K562 (cell line): ENCODE results near the gene WSCD2. TPM values are rescaled to one million over a fixed set of nuclear protein-coding genes. Genes with fewer than 3 reads are reported as not detected.

ENCODE experiments used
- BRF2 ChIP-seq: IDR thresholded peaks from 3 replicates; pipeline ENCODE4 v1.6.1; 2011; ENCODE audit warnings: borderline replicate concordance, mild to moderate bottlenecking; ENCODE audit not compliant: insufficient read length, insufficient read depth
- CREM ChIP-seq: IDR thresholded peaks from 2 replicates; pipeline ENCODE4 v1.6.1; 2014; ENCODE audit warnings: antibody characterized with exemption, low read depth
- CXXC5 ChIP-seq: fragments of 250-450 bp; sonication (Bioruptor Pico); IDR thresholded peaks from 2 replicates; pipeline ENCODE4 v1.8.0; 2022; ENCODE audit warnings: inconsistent platforms, mild to moderate bottlenecking, moderate library complexity
- ETS1 ChIP-seq: conservative IDR thresholded peaks from 2 replicates; pipeline ENCODE4 v1.6.1; 2011; ENCODE audit warnings: low read depth, mild to moderate bottlenecking, low read length; ENCODE audit not compliant: control insufficient read depth
- HDAC2 ChIP-seq: fragments of 450-650 bp; IDR thresholded peaks from 2 replicates; pipeline ENCODE4 v1.6.1; 2016; ENCODE audit warnings: mild to moderate bottlenecking
- HDAC8 ChIP-seq: fragments of 450-650 bp; IDR thresholded peaks from 2 replicates; pipeline ENCODE4 v1.6.1; 2016; ENCODE audit warnings: mild to moderate bottlenecking, missing genetic modification characterization, moderate library complexity, missing compliant biosample characterization
- L3MBTL2 ChIP-seq: fragments of 450-650 bp; IDR thresholded peaks from 2 replicates; pipeline ENCODE4 v1.6.1; 2016; ENCODE audit warnings: mild to moderate bottlenecking, moderate library complexity
- MTA3 ChIP-seq: fragments of 450-650 bp; formaldehyde crosslinking; IDR thresholded peaks from 2 replicates; pipeline ENCODE4 v1.6.1; 2017; ENCODE audit warnings: mild to moderate bottlenecking, borderline replicate concordance
- NELFE ChIP-seq: IDR thresholded peaks from 2 replicates; pipeline ENCODE4 v1.6.1; 2011; ENCODE audit warnings: mild to moderate bottlenecking; ENCODE audit not compliant: insufficient read depth, insufficient read length
- PCBP2 ChIP-seq: fragments of 200-400 bp; formaldehyde crosslinking; IDR thresholded peaks from 2 replicates; pipeline ENCODE4 v1.6.1; 2018; ENCODE audit warnings: low read length, low read depth, mild to moderate bottlenecking, moderate library complexity; ENCODE audit not compliant: poor library complexity, severe bottlenecking
- PTBP1 ChIP-seq: fragments of 200-400 bp; formaldehyde crosslinking; IDR thresholded peaks from 2 replicates; pipeline ENCODE4 v1.6.1; 2017; ENCODE audit warnings: low read depth, low read length
- RBM25 ChIP-seq: fragments of 200-400 bp; formaldehyde crosslinking; IDR thresholded peaks from 2 replicates; pipeline ENCODE4 v1.6.1; 2018; ENCODE audit warnings: low read length, low read depth, moderate library complexity; ENCODE audit not compliant: severe bottlenecking
- SMARCA5 ChIP-seq: fragments of 450-650 bp; IDR thresholded peaks from 2 replicates; pipeline ENCODE4 v1.6.1; 2016
- TEAD4 ChIP-seq, 2 experiments: sonication (generic) in 1 of 2; formaldehyde crosslinking in 1 of 2; IDR thresholded peaks; 2 replicates each; pipeline versions ENCODE4 v1.6.1 to v1.8.0; 2012 to 2022; ENCODE audit warnings: borderline replicate concordance in 1 of 2, inconsistent platforms in 1 of 2, low read length in 1 of 2, mild to moderate bottlenecking in 1 of 2, missing genetic modification reagents in 1 of 2
- ZBTB34 ChIP-seq: fragments of 250-450 bp; sonication (Bioruptor Pico); IDR thresholded peaks from 2 replicates; pipeline ENCODE4 v1.8.0; 2021; ENCODE audit warnings: mild to moderate bottlenecking, moderate library complexity
- ZFX ChIP-seq: sonication (generic); formaldehyde crosslinking; IDR thresholded peaks from 2 replicates; pipeline ENCODE4 v1.8.0; 2022; ENCODE audit warnings: mild to moderate bottlenecking, missing genetic modification reagents, moderate library complexity
- ZNF583 ChIP-seq: fragments of 250-450 bp; sonication (Bioruptor Pico); IDR thresholded peaks from 2 replicates; pipeline ENCODE4 v1.4.0; 2020
- polyA plus RNA-seq, 8 experiments: library from polyadenylated mRNA; depleted of rRNA in 4 of 8; stranded (reverse) in 5 of 8; unstranded in 3 of 8; fragments of >200 nt; fragmentation: Nextera tagmentation in 2 of 8; fragmentation: Illumina TruSeq in 1 of 8; extraction: Ambion mirVana in 2 of 8; extraction: Trizol in 1 of 8; gene quantifications; 2 replicates each; pipeline versions ENCODE4 v1.2.1 to v1.2.3, GENCODE V29; 2011 to 2014; ENCODE audit warnings: inconsistent platforms in 1 of 8, missing spikeins in 1 of 8
- total RNA-seq, 7 experiments: library from RNA; depleted of rRNA in 6 of 7; stranded (reverse); fragments of >200 nt in 6 of 7; fragmentation: Illumina TruSeq in 2 of 7; extraction: Trizol in 2 of 7; gene quantifications; 2 replicates each; pipeline versions ENCODE4 v1.2.1 to v1.2.3, GENCODE V29; 2011 to 2021; ENCODE audit warnings: low replicate concordance in 1 of 7
- TF ChIP-seq, protein P1 (sequence below): fragments of 450-650 bp; formaldehyde crosslinking; IDR thresholded peaks from 2 replicates; pipeline ENCODE4 v1.4.0; 2020; ENCODE audit warnings: mild to moderate bottlenecking, moderate library complexity

The WSCD2 gene
- total and polyA plus RNA-seq, 9 of the 15 experiments (the other 6 are each of a cell fraction or from before 2014, with no cell fraction given): 0.72 to 14.1 (median 4.0) TPM

DNA sequence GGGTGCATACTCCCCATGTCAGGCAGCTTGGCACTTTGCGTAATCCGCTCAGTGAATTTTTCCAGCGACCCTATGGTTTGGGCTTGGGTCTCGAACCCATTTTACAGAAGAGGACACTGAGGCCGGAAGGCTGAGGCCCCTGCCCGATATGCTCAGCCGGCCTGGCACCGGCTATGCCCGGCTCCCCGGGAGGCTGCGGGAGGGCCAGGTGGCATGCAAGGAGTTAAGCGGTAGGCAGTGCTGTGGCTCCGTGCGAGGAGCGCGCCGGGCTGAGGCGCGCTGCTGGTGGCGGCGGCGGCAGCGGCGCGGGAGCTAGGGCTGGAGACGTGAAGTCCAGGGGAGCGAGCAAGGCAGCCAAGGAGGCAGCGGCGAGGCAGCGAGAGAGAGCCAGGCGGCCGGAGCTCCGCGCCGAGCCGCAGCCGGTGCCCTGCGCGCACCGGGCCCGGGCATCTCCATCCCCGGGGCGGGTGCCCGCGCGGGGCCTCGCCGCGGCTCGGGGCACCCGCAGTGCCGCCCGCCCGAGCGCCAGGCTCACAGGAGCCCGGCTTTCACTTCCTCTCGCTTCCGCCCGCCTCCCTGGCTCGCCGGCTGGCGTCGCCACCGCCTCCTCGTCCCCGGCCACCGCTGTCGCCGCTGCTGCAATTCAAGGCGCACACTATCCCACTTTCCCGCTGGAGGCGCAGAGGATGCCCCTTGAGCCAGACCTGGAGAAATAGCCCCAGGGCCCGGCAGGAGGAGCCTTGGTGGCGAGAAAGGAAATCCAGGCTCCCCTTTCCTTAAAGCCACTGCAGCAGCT, at the start of gene WSCD2 (continued):
- peak; percentile 83 for TF ChIP-seq CXXC5 (CRISPR knock-in tag)
- peak; percentile 69; the same call in 1 of the 2 replicates for TF ChIP-seq ZNF583 (CRISPR knock-in tag)
- TF ChIP-seq MTA3: peak; percentile 67
- TF ChIP-seq RBM25: peak; percentile 95
- TF ChIP-seq SMARCA5: peak; percentile 88; the same call in 1 of the 2 replicates
- no peak for TF ChIP-seq ZBTB34 (CRISPR knock-in tag)
- TF ChIP-seq ZFX: 0 out of 2 replicates have a peak, but pooled peaks have one; percentile 33
- TF ChIP-seq, protein P1, sequence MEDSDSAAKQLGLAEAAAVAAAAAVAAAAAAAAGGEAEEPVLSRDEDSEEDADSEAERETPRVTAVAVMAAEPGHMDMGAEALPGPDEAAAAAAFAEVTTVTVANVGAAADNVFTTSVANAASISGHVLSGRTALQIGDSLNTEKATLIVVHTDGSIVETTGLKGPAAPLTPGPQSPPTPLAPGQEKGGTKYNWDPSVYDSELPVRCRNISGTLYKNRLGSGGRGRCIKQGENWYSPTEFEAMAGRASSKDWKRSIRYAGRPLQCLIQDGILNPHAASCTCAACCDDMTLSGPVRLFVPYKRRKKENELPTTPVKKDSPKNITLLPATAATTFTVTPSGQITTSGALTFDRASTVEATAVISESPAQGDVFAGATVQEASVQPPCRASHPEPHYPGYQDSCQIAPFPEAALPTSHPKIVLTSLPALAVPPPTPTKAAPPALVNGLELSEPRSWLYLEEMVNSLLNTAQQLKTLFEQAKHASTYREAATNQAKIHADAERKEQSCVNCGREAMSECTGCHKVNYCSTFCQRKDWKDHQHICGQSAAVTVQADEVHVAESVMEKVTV (CRISPR knock-in tag): peak; percentile 39; the same call in 1 of the 2 replicates
- peak; percentile 95 for TF ChIP-seq HDAC2
- no peak for TF ChIP-seq BRF2
- peak; percentile 33; the same call in 1 of the 2 replicates for TF ChIP-seq ETS1
- peak; percentile 75 for TF ChIP-seq L3MBTL2
- TF ChIP-seq HDAC8 (tag): peak; percentile 44; the same call in 1 of the 2 replicates
- TF ChIP-seq CREM: peak; percentile 65
- no peak for TF ChIP-seq NELFE
- no peak for TF ChIP-seq PCBP2
- peak; percentile 88; the same call in 1 of the 2 replicates for TF ChIP-seq PTBP1
- peak; percentile 9; the same call in 1 of the 2 replicates for TF ChIP-seq TEAD4 (IDR thresholded peaks at IDR 0.05; ENCODE audit: low read length)
- TF ChIP-seq TEAD4 (CRISPR knock-in tag; IDR thresholded peaks at IDR 0.05; ENCODE audit: borderline replicate concordance): no peak
